HG03064 (cell line): ENCODE results near the gene FARS2.

Source experiments
- ATAC-seq: cut with Tn5 transposase; IDR thresholded peaks from one replicate; pipeline ENCODE4 v1.9.1; 2021; ENCODE audit warnings: low read depth; ENCODE audit not compliant: unreplicated experiment

Gene FARS2

DNA sequence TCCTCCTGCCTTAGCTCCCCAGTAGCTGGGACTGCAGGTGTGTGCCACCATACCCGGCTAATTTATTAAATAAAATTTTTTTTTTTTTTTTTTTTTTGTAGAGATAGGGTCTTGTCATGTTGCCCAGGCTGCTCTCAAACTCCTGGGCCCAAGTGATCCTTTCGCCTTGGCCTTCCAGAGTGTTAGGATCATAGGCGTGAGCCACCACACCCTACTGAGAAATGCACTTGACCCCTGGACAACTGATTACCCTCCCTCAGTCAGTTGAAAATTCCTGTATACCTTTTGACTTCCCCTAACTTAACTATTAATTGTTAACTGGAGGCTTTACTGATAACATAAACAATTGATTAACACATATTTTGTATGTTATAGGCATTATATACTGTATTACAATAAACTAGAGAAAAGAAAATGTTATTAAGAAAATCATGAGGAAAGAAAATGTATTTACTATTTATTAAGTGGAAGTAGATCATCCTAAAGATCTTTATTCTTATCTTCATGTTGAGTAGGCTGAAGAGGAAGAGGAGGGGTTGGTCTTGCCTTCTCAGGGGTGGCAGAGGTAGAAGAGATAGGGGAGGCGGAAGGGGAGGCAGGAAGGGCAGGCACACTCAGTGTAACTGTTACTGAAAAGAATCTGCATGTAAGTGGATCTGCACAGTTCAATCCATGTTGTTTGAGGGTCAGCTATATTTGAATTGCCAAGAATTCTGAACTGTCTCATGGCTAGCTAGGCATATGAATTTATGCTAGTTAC lies 104.3 kb downstream of the FARS2 start:
- ATAC-seq = no peak

DNA sequence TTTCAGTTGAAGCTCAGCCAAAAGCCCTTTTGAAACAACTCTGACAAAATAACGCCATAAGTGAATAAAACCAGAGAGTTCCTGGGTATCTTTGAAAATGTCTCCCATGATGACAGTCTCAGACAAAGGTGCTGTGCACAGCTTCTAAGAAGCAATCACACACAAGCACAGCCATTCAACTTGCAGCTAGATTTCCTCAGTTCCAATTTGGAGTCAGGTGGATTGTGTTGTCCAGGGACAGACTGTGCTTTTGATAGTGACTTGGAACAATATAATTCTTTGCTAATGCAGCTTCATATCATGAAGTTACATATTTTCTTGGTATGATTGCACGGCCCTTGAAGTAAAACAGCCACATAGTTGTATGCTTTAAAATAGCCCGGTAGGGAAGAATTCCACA lies 105.6 kb downstream of the FARS2 start:
- no peak for ATAC-seq

DNA sequence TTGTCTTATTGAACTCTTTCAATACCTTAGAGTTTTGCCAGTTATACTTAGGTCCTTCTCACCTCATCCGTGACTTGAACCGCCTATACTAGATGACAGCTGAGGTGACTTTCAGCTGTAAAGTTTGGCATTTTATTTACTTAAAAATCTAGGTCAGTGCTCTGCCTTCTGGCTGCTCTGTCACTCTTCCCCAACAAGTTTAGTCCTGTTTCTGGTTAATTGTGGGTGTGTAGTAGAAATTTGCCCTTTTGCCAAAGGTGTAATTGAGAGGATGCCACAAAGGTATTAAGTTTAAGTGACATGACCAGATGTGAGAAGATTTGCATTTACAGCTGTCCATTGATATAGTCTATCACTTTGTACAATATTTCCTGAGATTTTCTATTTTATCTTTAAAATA lies 106.2 kb downstream of the FARS2 start:
- ATAC-seq = no peak

DNA sequence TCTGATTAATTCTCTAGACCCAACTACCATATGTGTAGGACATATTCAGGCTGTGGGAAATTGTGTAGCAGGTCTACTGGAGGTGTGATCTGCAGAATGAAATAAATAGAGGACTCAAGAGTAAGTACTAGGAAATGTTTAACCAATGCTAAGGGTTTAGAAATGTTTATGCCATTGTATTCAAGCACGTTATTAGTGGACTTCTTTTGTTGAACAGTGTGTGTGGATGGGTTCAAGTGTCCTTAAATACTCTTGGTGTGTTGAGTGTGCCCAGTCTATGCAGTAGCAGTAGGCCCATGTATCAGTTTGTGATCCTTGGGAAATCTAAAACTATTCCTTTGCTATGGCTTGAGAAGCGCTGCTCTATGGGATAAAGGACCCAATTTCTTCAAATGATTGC lies 112.1 kb downstream of the FARS2 start:
- no peak for ATAC-seq

DNA sequence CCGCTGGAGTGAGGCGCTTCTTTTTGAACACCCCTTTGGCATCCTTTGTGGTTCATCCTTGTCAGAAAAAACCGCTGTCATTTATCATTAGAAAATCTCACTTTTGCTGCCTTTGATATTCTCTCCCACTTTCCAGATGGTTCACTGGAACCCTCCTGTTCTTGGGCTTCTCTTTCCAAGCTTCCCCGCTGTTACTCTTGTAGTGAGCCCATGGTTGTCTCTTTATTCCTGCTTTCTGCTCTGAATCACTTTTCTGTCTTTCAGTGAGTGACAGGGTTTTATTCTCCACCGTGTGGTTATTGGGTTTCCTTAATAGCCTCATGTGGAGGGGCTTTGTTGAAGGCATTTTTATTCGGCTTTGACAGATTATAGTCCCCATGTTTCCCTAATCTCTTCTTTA lies 117.0 kb downstream of the FARS2 start:
- no peak for ATAC-seq

DNA sequence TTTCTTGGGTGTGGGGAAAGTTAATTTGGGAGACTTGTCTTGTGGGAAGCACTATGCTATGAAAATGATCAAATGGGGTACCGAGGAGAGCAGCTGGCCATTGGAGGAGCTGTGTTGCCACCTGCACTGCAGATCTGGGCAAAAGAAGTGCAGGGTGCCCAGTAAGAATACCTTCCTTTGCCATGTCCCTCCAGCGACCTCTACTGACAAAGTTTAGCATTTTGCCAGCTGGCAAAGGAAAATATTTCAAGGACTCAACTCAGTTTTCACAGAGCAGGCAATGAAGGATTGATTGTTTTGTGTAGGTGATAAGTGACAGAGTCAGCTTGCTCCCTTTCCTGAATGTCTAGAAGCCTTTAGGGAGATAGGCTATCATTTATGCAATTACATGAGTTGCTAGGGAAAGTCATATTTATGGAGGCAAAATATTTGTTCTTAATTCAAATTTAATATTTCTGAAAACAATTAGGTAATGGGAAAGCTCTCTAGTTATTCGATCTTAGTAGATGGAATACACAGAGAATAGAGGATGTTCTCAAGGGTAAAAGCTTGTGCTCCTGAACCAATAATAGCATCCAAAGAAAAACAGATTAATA lies 118.4 kb downstream of the FARS2 start:
- no peak for ATAC-seq

DNA sequence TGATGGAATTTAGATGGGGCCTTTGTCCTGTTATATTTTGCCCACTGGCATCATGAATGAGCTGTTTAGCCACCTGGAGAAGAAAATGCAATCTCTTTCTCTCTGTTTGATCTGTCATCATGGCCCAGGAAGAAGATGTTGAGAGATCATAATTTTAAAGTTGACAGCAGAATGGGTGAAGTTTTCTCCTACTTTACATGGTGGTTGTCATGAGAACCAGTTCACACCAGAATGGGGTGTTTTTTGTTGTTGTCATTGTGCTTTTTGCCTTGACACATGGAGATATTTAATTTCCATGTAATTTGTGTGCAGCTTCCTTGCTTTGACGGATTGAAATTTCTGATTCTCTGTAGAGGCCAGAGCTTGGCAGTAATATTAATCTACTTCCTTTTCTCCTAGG lies 122.5 kb downstream of the FARS2 start:
- ATAC-seq = no peak

DNA sequence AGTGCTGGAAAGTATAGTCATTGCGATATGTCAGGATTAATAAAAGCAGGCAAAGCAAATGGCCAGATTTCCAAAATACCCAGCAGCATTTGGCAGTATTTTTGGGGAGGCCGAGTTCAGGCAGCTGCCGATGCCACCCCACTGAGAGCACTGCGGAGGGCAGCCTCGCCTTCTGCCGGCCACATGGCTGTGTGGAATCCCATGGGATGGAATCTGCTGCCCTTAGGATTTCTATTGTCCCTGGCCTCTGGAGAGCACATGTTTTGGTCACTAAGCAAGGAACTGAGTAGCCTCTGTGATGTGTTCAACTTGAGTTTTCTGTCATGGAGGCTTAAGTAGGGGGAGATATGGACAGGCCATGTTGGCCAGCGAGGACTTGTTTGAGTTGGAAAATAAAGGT lies 123.0 kb downstream of the FARS2 start:
- no peak for ATAC-seq

DNA sequence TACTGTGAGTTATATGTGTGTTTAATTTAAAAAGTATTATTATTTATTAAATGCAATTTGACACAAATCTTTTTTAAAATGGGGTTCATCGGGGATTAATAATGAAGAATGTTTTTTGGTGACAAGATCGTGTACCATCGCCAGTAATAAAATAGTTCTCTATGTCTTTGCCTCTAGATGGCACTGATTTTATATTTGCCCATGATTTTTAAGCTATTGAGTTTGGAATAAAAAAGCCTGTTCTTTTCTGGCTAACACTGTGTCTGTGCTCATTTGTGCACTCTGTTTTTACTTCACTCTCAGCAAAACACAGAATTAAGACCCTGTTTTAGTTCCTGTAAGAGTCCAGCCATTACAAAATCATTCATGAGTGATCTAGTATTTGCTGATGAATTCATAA lies 127.0 kb downstream of the FARS2 start:
- no peak for ATAC-seq

DNA sequence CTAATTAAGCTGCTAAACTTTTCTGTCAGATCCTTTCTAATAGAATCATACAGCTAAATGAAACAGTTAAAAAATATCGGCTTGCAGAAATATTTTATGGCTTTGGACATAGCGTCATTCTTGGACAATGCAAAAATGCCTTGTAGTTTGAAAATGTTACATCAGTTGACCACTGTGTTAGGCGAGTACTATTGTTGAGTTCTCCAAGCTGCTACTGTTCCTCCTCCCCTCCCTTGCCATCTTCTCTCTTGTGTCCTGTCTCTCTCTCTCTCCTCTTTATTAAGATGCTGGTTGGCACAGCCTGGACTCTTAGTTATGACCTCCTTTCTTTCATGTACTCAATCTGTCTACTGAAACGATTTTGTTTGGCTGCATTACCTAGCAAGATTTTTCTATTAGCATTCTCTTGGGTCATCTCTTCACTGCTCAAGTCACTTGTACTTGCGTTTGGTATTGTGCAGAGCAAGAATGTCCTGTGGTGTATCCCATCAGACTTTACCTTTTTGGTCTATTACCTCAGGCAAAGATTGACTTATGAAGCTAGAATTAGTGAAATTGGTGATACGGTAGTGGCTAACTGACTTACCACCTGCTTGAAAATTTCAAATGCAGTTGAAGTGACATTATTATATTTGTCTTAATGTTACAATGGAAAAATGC lies 127.9 kb downstream of the FARS2 start:
- no peak for ATAC-seq

DNA sequence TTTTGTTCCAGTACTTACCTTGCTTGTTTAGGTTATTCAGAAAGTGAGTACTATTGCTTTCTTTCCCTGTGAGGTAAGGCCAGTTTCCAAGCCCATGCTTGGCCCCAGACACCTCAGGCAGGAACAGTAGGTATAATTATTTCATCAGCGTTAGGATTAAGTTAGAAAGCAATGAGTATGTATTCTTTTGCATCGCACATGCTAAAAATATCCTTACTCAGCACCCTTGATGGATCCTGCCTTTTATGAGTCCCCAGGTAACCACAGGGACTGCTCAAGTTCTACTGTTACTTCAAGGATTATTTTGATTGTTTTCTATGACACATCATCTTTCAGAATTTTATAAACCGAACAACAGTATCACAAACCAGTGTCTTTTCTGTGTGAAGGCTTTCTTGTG lies 128.9 kb downstream of the FARS2 start:
- ATAC-seq = no peak

DNA sequence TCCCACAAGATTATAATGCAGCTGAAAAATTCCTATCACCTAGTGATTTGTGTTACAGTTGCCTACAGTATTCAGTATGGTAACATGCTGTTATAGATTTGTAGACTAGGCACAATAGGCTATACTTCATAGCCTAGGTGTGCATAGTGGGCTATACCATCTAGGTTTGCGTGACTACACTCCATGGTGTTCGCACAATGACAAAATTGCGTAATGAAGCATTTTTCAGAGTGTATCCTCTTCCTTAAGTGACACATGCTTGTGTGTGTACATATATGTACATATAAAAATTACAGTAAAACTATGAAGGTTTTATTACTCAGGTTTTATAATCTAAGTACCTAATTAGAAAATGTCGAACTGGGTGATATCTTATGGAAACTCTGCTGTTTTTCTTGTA lies 133.0 kb downstream of the FARS2 start:
- no peak for ATAC-seq

DNA sequence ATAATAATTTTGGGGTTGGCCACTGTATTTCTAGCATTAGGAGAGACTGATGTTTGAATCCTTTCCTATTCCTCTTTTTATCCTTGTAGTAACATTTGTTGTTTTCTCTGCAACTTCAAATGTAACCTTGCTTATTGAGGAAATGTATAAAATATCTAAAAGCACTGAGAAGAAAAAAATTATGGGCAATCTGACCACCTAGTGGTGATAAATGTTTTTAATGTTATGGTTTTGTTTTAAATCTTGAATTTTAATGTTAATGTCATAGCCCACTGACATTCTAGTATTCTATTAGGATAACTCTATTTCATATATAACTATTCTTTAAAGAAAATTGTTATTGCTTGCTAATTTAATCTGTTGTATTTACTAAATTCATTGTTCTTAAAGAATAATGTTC lies 134.4 kb downstream of the FARS2 start:
- no peak for ATAC-seq

DNA sequence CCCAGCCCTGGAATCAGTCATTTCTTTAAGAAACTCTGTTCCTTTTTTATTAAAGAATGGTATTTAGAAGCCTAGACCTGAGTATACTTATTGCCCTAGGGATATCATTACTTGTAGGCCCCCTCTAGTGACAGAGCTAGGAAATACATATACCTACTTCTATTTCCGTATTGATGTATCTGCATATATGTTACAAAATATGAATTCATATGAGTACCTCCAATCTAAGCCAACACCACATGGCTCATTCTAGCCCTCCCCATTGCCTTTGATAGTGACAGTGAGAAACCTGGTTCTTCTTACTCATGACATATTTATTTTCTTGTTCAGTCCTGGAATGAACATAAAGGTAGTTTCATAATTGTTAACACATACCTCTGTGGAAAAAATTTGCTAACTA lies 137.2 kb downstream of the FARS2 start:
- no peak for ATAC-seq

DNA sequence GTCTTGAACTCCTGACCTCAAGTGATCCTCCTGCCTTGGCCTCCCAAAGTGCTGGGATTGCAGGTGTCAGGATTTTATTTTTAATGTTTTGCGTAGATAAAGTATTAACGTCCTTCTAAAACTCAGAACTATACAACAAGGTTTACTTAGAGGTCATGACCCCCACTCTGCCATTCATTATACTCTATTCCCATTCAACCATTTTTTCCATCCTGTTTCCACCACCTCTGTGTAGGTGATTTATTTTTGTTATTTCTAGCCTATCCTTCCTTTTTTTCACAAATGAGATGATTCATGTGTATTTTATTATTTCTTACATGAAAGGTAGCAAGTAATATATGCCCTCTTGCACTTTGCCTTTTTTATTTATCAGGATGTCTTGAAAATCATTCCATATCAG lies 138.1 kb downstream of the FARS2 start:
- no peak for ATAC-seq

DNA sequence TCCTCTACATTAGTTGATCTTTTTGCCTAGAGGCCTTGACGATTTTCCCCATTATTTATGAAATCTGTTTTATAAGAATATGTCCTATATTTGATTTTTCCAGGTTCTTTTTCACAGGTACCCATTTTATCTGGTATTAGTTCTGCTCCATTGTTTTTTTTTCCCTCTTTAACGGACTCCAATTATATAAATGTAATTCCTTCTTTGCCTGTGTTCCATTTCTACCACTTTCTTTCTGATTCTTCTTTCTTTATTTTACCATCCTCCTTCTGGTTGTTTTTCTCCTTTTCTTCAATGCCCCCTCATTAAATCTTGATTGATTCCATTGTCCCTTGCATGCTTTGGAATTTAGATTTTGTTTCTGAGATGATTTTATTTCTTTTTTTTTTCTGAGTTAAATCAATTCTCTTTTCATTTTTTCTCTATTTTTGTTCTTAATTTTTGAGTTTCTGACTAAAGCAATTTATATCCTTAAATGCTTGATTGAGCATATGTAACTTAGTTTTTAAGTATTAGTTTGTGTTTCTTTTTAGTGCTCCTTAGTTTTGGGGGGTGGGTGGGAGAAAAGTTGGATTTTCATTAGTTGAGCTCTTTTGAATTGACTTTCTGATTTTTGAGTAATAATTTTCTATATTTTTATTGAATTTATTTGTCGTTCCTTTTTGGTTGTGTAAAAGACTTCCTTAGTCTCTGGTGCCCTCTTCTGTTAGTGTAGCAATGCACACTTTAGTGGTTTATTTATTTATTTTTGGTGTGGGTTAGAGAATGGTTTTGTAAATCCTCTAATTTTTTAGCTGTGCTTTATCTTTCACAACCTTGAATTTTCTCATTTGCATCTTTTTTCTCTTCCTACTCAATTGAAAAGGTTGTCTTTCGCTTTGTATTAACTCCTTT lies 140.8 kb downstream of the FARS2 start:
- no peak for ATAC-seq

DNA sequence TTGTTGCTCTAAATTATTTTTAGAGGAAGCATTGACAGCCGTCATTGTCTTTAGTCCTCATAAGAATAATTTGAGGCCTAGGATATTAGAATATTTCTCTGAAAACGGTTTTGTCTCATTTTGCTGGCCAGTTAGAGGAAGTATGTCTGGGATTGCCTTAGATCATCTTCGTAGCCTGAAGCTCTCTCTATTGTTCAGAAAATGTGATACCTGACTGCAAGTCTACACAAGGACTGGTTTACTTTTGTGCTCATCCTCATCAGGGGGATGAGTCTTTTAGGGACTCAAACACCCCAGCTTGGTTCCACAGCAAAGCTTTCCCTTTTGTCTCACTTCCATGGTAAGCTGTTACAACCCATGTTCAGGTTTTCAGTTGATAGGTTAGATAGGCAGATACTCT lies 141.8 kb downstream of the FARS2 start:
- ATAC-seq = no peak

DNA sequence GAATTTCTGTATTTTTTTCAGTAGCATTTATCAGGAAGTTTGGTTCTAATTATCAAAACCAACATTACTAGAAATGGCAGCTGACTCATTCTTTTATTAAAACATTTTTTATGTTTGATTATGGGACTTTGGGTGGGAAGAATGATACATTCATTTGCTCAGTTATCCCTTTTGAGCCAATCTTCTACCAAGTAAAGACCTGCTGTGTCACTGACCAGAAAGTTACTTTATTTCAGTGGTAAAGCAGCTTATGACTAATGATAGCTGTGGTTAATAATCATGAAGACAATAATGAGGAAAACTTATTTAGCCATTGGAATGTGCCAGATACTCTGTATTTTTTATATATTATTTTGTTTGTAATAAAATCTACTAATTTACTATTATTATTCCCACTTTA lies 142.3 kb downstream of the FARS2 start:
- ATAC-seq = no peak

DNA sequence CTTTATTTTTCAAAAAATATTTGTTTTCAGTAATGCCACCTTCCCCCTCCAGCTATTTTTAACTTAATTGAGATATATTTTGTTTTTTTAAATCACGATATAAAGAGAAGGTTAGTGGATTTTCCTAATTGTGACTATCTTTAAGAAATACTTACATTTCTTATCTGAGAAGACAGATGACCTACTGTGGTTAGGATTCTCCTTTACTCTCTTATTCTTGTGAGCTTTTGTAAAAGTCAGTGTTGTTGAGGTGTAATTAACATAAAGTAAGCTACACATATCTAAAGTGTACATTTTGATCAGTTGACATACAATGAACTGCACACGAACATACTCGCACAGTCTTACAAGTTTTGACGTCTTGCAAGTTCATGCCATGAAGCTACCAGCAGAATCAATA lies 144.7 kb downstream of the FARS2 start:
- ATAC-seq = no peak

DNA sequence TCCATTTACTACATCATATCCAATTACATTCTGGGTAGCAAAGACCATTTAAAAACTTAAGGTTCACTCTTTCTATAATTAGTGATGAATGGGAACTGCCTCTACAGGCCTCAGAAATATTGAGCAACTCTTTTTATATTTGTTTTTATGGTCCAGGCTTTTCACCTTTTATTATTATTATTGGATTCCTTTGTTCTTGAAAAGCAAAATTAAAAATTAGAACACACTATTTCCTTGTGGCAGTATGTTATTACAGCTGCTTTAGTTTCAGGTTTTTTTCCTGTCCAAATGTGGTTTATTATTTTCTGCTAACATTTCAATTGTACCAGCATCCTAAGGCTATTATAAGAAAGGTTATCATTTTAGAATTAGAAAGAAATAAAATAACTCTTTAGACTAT lies 150.1 kb downstream of the FARS2 start:
- no peak for ATAC-seq

DNA sequence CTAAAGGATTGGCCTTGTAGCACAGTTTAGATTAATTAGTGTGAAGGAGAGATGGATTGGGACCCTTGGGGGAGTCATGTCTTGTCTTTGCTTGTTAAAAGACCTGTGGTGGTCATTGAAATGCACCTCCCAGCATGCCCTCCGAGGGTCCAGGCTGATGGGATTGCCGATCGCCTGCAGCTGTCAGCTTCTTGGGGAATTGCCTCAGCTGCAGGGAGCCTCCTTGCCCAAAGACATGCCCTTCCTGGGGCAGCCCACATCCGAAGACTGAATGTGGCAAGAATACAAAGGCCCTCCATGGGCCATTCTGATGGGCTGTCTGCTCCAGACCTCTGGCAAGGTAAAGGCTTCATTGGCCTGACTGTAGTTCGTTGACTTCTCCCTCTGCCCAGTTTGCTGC lies 150.7 kb downstream of the FARS2 start:
- ATAC-seq = no peak
